DOHH2 (cell line): ENCODE measurements around the gene DCDC1.

Experiments used
- H3F3A ChIP-seq: fragments of 200-600 bp; sonication (generic), shearing (Covaris generic); 2 replicates; pipeline ENCODE4 v1.6.0; 2016; ENCODE audit warnings: antibody characterized with exemption, mild to moderate bottlenecking; ENCODE audit not compliant: control insufficient read depth, insufficient read depth
- H3K27ac ChIP-seq: fragments of 200-600 bp; sonication (generic); 2 replicates; pipeline ENCODE4 v1.5.1; 2014; ENCODE audit warnings: low read depth, mild to moderate bottlenecking, low read length, moderate library complexity
- H3K27me3 ChIP-seq: fragments of 200-600 bp; sonication (generic); 2 replicates; pipeline ENCODE4 v1.6.1; 2014; ENCODE audit warnings: mild to moderate bottlenecking, low read length, mixed read lengths; ENCODE audit not compliant: control insufficient read depth
- H3K36me3 ChIP-seq: fragments of 200-600 bp; sonication (generic); 2 replicates; pipeline ENCODE4 v1.6.1; 2014; ENCODE audit warnings: mild to moderate bottlenecking, low read length, moderate library complexity, mixed read lengths; ENCODE audit not compliant: control insufficient read depth
- H3K4me1 ChIP-seq: fragments of 200-600 bp; sonication (generic); 2 replicates; pipeline ENCODE4 v1.6.1; 2014; ENCODE audit warnings: mild to moderate bottlenecking, low read length, mixed read lengths; ENCODE audit not compliant: control insufficient read depth
- H3K4me2 ChIP-seq: fragments of 200-600 bp; sonication (generic); 2 replicates; pipeline ENCODE4 v1.6.0; 2014; ENCODE audit warnings: mild to moderate bottlenecking, low read length, moderate library complexity
- H3K4me3 ChIP-seq: fragments of 200-600 bp; sonication (generic); 2 replicates; pipeline ENCODE4 v1.5.1; 2014; ENCODE audit warnings: mild to moderate bottlenecking, low read length, mixed read lengths
- H3K79me2 ChIP-seq: fragments of 200-600 bp; sonication (generic); 2 replicates; pipeline ENCODE4 v1.6.1; 2014; ENCODE audit warnings: mild to moderate bottlenecking, low read length, mixed read lengths; ENCODE audit not compliant: control insufficient read depth
- H3K9me2 ChIP-seq: fragments of 200-600 bp; sonication (generic); replicated peaks from 2 replicates; pipeline ENCODE4 v1.6.1; 2014; ENCODE audit warnings: mild to moderate bottlenecking, low read length, mixed read lengths; ENCODE audit not compliant: control insufficient read depth
- H3K9me3 ChIP-seq: fragments of 200-600 bp; sonication (generic); 2 replicates; pipeline ENCODE4 v1.6.1; 2014; ENCODE audit warnings: antibody characterized with exemption, low read length, mixed read lengths; ENCODE audit not compliant: control insufficient read depth, insufficient read depth
- H4K20me1 ChIP-seq: fragments of 200-600 bp; sonication (generic); 2 replicates; pipeline ENCODE4 v1.6.0; 2014; ENCODE audit warnings: low read depth, mild to moderate bottlenecking, antibody characterized with exemption, low read length, moderate library complexity; ENCODE audit not compliant: control insufficient read depth, insufficient read depth
- EZH2phosphoT487 ChIP-seq: fragments of 200-600 bp; sonication (generic); IDR thresholded peaks from 2 replicates; pipeline ENCODE4 v1.6.1; 2017; ENCODE audit warnings: borderline replicate concordance, mild to moderate bottlenecking, antibody characterized with exemption, low read length, moderate library complexity, mixed read lengths
- TF ChIP-seq, protein P1 (sequence below): fragments of 200-600 bp; sonication (generic); IDR thresholded peaks from one replicate; pipeline ENCODE4 v1.5.1; 2014; ENCODE audit warnings: antibody characterized with exemption, mild to moderate bottlenecking, low read depth, low read length; ENCODE audit not compliant: poor library complexity, severe bottlenecking

DCDC1 gene

DNA sequence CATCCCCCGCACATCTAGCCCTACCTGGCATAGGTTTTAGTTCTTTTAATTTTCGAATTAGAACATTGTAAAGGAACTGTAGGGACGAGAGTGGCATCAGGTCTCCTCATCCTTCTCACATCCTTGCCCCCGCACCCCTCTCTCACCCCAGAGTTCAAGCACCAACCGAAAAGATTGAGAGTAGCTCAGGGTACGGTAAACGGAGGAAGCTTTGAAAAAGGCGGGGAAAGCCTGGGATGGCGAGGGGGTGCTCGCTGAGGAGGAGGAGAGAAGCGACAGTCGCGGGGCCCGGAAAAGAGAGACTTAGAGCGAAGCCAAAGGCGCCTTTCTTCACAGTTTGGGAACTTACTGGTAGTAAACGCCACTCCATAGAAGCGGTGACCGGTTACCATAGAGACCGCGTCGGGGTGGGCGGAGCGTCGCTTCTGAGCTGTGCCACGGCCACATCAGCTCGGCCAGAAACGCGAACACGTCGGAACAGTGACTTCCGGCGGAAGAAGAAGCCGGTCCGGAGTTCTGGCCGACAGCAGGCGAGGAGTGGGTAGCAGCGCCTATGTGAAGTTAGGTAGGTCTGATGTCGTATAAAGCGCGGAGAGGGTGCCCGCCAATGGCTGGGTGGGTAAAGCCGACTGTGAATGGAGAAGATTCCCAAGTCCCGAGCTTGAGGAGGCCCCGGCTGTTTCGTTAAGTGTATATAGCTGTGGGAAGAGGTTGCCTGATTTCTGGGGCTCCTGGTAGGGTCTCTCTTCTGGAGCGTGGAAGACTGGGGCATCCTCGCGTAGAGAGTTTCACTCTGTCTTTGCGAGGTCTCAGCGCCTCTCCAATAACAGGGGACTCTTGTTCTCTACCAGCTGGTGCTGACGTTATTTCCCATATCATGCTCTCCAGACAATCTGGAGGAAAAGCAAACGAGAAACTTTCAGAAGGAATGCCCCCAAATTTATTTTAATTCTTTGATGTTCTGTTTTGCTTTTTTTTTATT lies at the start of gene DCDC1, which contains the start of gene DNAJC24:
Gene DCDC1 (minus strand): TSS at position 392 of the 982 bp plus-strand sequence. CDS start 41,459 bp downstream, outside the sequence.
Gene DNAJC24 (plus strand): TSS at position 513 of the 982 bp plus-strand sequence. CDS start 889 bp downstream, outside the sequence.
- no peaks in the 10 kb centered on the region for H3K9me2 ChIP-seq
- H3K27ac ChIP-seq, result peak within 1 kb of the TSS; percentile 63
- H3K79me2 ChIP-seq, result peaks cover 10% of the 10 kb centered on the region
- no peaks in the 10 kb centered on the region; the same call in 1 of the 2 replicates for H3K36me3 ChIP-seq
- TF ChIP-seq, protein P1, sequence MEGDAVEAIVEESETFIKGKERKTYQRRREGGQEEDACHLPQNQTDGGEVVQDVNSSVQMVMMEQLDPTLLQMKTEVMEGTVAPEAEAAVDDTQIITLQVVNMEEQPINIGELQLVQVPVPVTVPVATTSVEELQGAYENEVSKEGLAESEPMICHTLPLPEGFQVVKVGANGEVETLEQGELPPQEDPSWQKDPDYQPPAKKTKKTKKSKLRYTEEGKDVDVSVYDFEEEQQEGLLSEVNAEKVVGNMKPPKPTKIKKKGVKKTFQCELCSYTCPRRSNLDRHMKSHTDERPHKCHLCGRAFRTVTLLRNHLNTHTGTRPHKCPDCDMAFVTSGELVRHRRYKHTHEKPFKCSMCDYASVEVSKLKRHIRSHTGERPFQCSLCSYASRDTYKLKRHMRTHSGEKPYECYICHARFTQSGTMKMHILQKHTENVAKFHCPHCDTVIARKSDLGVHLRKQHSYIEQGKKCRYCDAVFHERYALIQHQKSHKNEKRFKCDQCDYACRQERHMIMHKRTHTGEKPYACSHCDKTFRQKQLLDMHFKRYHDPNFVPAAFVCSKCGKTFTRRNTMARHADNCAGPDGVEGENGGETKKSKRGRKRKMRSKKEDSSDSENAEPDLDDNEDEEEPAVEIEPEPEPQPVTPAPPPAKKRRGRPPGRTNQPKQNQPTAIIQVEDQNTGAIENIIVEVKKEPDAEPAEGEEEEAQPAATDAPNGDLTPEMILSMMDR, result no peak
- peak; percentile 60; the same call in 1 of the 2 replicates for TF ChIP-seq EZH2phosphoT487
- peaks cover 12% of the 10 kb centered on the region for H3K27me3 ChIP-seq
- no peaks in the 10 kb centered on the region for H4K20me1 ChIP-seq
- peak within 1 kb of the TSS; percentile 99 for H3K4me2 ChIP-seq
- H3K9me3 ChIP-seq, result no peaks in the 10 kb centered on the region
- peaks cover 13% of the 10 kb centered on the region for H3K4me1 ChIP-seq
- H3K4me3 ChIP-seq, result peak within 1 kb of the TSS; percentile 95
- no peaks in the 10 kb centered on the region for H3F3A ChIP-seq

- Histone ChIP-seq H3K4me2 (no peak overlapping the region), H3F3A (no peaks in the 10 kb centered on the region), H3K4me3 (no peak overlapping the region), H4K20me1 (no peaks in the 10 kb centered on the region), H3K27me3 (no peaks in the 10 kb centered on the region), H3K79me2 (no peaks in the 10 kb centered on the region), H3K36me3 (no peaks in the 10 kb centered on the region), H3K4me1 (no peaks in the 10 kb centered on the region), H3K9me3 (no peaks in the 10 kb centered on the region), H3K9me2 (no peaks in the 10 kb centered on the region), H3K27ac (no peak overlapping the region)
- TF ChIP-seq, protein P1, result no peak
- TF ChIP-seq EZH2phosphoT487, result no peak
Observed at GRCh38 chr11:31419138-31419537, 49.6 kb upstream of the DCDC1 start.

DNA sequence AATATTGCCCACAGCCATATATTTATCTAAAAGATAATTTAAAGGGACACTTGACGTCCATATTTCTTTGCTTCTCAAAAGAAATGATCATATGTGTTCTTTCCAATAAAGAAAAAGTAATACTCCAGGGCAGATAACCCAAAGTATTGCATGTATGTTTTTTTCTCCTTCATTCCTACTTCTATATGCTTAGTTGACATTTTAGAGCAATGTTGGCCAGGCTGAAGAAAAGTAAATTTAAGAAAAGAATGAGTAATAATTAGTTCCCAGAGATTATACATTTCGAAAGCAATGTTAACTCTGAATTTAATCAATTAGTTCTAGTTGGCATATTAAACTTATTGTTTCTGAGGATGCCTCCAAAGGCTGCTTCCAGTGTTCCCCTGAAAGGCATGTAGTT lies 48.3 kb upstream of the DCDC1 start:
- H3K9me2 ChIP-seq, result no peaks in the 10 kb centered on the region
- no peaks in the 10 kb centered on the region for H3F3A ChIP-seq
- H3K4me2 ChIP-seq, result no peak overlapping the region
- no peaks in the 10 kb centered on the region for H3K36me3 ChIP-seq
- H3K27me3 ChIP-seq, result no peaks in the 10 kb centered on the region
- no peaks in the 10 kb centered on the region for H3K4me1 ChIP-seq
- no peaks in the 10 kb centered on the region for H3K9me3 ChIP-seq
- H4K20me1 ChIP-seq, result no peaks in the 10 kb centered on the region
- no peak overlapping the region for H3K4me3 ChIP-seq
- no peak overlapping the region for H3K27ac ChIP-seq
- TF ChIP-seq, protein P1, result no peak
- no peak for TF ChIP-seq EZH2phosphoT487
- H3K79me2 ChIP-seq, result no peaks in the 10 kb centered on the region
